ENCODE data around the gene LEUTX. TPM values are rescaled to one million over a fixed set of nuclear protein-coding genes. Genes with fewer than 3 reads are reported as not detected.
A peak's percentile ranks its signal among the peaks of the same experiment; 100 is the strongest.
"Not testable (repeated sequence)": the region's sequence is repeated elsewhere in the genome, so short reads cannot be mapped to it uniquely, and the experiment has no call there.

The LEUTX gene
- total RNA-seq, 2 experiments from 2014 or later = not detected

DNA sequence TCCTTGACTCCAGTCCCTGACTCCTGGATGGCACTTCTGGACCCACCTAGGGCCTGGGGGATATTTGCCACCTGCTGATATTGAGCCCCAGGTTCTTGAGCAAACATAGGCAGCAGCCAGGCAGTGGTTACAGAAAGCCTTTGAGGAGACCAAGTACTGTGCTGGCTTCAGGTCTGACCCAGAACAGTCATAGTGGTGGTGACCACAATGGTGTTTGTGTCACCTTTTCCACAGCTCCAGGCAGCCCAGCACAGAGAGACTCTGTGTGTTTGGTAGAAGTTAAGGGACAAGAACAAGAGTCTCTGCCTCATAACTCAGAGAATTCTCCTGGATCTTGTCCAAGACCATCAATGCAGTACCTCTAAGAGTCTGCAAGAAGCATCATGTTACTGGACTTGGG, 26.3 kb upstream of the LEUTX start:
- no peak overlapping the region for H3K4me3 Mint-ChIP-seq
- H3K27me3 Mint-ChIP-seq (ENCODE audit: low read depth) = peaks cover 25% of the 10 kb centered on the region
- ATAC-seq (no peak), DNase-seq (no peak)
- no peaks in the 10 kb centered on the region for H3K4me1 Mint-ChIP-seq (ENCODE audit: low read depth)
- POLR2A ChIA-PET = no interaction called here
- no peak overlapping the region for H3K27ac Mint-ChIP-seq
- CTCF ChIA-PET = interaction anchor here (1.3 kb wide), 1 partner anchor 90 kb away, joined by 4 read pairs; no protein-coding TSS in a partner anchor
- H3K36me3 Mint-ChIP-seq (ENCODE audit: low read depth) = no peaks in the 10 kb centered on the region
- no peaks in the 10 kb centered on the region for H3K9me3 Mint-ChIP-seq (ENCODE audit: insufficient read depth)

DNA sequence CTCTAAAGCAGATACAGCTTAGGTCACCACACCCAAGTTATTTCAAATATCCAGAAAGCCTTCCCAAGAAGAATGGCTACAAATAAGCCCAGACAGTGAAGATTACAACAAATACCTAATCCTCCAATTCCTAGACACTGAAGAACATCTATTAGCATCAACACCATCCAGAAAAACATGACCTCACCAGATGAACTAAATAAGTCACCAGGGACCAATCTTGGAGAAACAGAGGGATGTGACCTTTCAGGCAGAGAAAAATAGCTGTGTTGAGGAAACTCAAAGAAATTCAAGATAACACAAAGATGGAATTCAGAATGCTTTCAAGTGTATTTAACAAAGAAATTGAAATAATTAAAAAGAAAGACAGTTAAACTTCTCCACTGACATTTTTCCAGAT, 25.9 kb upstream of the LEUTX start:
- Mint-ChIP-seq H3K27ac (no peak overlapping the region), H3K27me3 (ENCODE audit: low read depth) (peaks cover 25% of the 10 kb centered on the region), H3K36me3 (ENCODE audit: low read depth) (no peaks in the 10 kb centered on the region), H3K4me1 (ENCODE audit: low read depth) (no peaks in the 10 kb centered on the region), H3K4me3 (no peak overlapping the region), H3K9me3 (ENCODE audit: insufficient read depth) (no peaks in the 10 kb centered on the region)
- ChIA-PET CTCF (no interaction called here), POLR2A (no interaction called here)
- DNase-seq (no peak), ATAC-seq (no peak)

DNA sequence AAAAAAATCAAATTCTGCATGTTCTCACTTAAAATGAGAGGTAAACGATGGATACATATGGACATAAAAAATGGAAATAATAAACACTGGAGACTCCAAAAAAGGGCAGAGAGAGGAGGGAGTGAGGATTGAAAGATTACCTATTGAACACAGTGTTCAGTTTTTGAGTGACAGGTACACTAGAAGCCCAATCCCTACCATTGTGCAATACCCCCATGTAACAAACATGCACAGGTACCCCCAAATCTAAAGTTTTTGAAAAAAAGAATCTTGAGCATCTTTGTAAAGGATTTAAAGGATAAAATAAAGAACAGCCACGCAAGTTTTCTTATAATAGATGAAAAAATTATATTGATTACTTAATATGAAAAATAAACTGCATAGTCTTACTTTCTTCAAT, 24.1 kb upstream of the LEUTX start:
- no peak for DNase-seq
- Mint-ChIP-seq H3K27me3 (ENCODE audit: low read depth) (peaks cover 24% of the 10 kb centered on the region), H3K27ac (no peak overlapping the region), H3K4me1 (ENCODE audit: low read depth) (no peaks in the 10 kb centered on the region), H3K4me3 (no peak overlapping the region), H3K9me3 (ENCODE audit: insufficient read depth) (no peaks in the 10 kb centered on the region), H3K36me3 (ENCODE audit: low read depth) (no peaks in the 10 kb centered on the region)
- CTCF ChIA-PET = interaction anchor here (1.2 kb wide), 1 partner anchor 13 kb away, joined by 3 read pairs; no protein-coding TSS in a partner anchor
- ATAC-seq = no peak
- POLR2A ChIA-PET = no interaction called here

DNA sequence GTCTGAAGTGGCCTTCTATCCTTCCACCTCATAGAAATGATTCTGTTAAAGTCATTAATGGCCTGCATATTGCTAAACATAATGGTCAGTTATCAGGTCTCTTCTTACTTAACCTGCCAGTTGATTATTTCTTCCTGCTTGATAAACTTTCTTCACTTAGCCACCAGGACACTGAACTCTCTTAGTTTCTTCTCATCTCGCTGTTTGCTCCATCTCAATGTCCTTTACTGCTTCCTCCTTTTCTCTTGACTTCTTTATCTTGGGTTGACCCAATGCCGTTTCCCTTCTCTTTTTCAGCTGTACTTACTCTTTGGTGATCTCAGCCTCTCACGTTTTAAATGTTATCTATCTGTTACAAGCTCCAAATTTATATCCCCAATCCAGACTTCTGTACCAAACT, 23.7 kb upstream of the LEUTX start:
- peaks cover 23% of the 10 kb centered on the region for H3K27me3 Mint-ChIP-seq (ENCODE audit: low read depth)
- ChIA-PET CTCF (interaction anchor here (1.2 kb wide), 1 partner anchor 13 kb away, joined by 3 read pairs; no protein-coding TSS in a partner anchor), POLR2A (no interaction called here)
- H3K4me3 Mint-ChIP-seq = no peak overlapping the region
- no peak for DNase-seq
- no peak overlapping the region for H3K27ac Mint-ChIP-seq
- ATAC-seq = no peak
- no peaks in the 10 kb centered on the region for H3K4me1 Mint-ChIP-seq (ENCODE audit: low read depth)
- no peaks in the 10 kb centered on the region for H3K9me3 Mint-ChIP-seq (ENCODE audit: insufficient read depth)
- H3K36me3 Mint-ChIP-seq (ENCODE audit: low read depth) = no peaks in the 10 kb centered on the region

DNA sequence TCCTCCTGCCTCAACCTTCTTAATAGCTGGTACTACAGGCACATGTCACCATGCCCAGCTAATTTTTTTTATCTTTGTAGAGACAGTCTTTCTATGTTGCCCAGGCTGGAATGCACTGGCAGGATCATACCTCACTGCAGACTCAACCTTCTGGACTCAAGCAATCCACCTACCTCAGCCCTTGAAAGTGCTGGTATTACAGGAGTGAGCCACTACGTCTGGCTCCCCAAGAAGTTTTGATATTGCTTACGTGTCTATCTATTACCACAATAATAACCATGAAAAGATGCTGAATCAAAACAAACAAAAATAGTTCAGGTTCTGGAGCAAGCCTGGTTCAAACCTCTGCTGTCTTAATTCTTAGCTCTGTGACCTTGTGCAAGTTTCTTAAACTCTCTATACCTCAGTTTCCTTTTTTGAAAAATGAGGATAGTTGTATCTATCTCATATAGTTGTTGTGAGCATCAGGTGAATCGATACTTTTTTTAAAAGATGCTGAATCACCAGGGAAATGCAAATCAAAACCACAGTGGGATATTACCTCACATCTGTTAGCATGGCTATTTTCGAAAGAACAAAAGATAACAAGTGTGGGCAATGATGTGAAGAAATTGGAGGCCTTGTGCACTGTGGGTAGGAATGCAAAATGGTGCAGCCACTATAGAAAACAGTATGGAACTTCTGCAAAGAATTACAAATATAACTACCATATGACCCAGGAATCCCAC, 19.0 kb upstream of the LEUTX start:
- Mint-ChIP-seq H3K4me3 (no peak overlapping the region), H3K27me3 (ENCODE audit: low read depth) (peaks cover 18% of the 10 kb centered on the region), H3K9me3 (ENCODE audit: insufficient read depth) (no peaks in the 10 kb centered on the region), H3K27ac (no peak overlapping the region), H3K4me1 (ENCODE audit: low read depth) (no peaks in the 10 kb centered on the region), H3K36me3 (ENCODE audit: low read depth) (no peaks in the 10 kb centered on the region)
- no peak for DNase-seq
- ChIA-PET CTCF (no interaction called here), POLR2A (no interaction called here)
- ATAC-seq = no peak

DNA sequence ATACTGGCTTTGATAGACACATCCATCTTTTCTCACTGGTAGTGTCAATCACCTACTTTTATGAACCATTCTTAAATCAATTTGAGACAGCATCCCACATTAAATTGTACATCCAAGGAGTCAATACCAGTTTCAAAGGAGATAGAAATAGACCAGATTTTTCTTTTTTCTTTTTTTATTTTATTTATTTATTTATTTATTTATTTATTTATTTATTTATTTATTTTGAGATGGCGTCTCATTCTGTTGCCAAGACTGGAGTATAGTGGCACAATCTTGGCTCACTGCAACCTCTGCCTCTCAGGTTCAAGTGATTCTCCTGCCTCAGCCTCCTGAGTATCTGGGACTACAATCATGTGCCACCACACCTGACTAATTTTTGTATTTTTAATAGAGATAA, 16.8 kb upstream of the LEUTX start:
- H3K9me3 Mint-ChIP-seq (ENCODE audit: insufficient read depth); DNase-seq; CTCF ChIA-PET; H3K4me1 Mint-ChIP-seq (ENCODE audit: low read depth); POLR2A ChIA-PET; H3K27ac Mint-ChIP-seq; H3K36me3 Mint-ChIP-seq (ENCODE audit: low read depth); H3K4me3 Mint-ChIP-seq; ATAC-seq: not testable (repeated sequence)
- peaks cover 16% of the 10 kb centered on the region for H3K27me3 Mint-ChIP-seq (ENCODE audit: low read depth)

DNA sequence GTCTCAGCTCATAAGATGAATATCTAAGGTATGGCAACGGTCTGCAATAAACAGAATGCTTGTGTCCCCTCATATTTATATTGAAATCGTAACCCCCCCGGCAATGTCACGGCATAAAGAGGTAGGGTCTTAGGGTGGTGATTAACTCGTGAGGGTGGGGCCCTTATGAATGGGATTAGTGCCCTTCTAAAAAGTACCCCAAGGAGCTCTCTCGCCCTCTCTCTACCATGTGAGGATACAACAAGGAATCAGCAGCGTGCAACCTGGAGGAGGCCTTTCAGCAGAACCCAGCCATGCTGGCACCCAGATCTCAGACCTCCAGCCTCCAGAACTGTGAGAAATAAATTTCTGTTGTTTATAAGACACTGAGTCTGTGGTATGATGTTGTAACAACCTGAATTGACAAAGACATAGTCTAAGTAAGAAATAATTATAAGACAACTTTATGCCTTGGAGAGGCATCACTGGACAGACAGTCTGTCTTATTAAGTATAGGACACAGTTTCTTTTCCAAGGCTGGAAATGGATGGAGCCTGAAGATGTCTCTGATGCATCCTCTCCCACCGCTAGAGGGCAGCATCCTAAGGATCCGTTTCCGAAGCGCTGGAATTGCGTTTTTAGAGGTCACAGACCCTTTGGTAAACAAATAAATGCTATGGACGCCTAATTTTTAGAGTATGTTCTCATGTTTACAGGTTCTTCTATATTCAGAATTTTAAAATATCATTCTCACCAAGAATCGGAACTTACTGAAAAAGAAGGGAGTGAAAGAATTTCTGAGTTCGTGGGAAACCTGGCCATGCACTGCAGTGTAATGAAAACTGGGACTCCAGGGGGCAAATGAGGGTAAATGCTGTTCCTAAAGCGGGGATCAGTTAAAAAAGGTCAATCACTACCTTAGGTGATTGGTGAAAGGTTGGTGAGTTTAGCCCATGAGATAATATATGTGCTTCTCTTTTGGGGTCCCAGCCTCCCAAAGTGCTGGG, 13.3 kb upstream of the LEUTX start:
- Mint-ChIP-seq H3K4me3 (no peak overlapping the region), H3K27me3 (ENCODE audit: low read depth) (peaks cover 18% of the 10 kb centered on the region), H3K4me1 (ENCODE audit: low read depth) (no peaks in the 10 kb centered on the region), H3K9me3 (ENCODE audit: insufficient read depth) (peaks cover 7% of the 10 kb centered on the region), H3K36me3 (ENCODE audit: low read depth) (no peaks in the 10 kb centered on the region), H3K27ac (no peak overlapping the region)
- peak; percentile 46 for DNase-seq
- ChIA-PET POLR2A (no interaction called here), CTCF (interaction anchor here (0.6 to 5.6 kb wide), 11 partner anchors 10 to 206 kb away, joined by 3 to 45 read pairs (median 3); partner anchors contain the start of gene PSMC4)
- ATAC-seq = no peak

DNA sequence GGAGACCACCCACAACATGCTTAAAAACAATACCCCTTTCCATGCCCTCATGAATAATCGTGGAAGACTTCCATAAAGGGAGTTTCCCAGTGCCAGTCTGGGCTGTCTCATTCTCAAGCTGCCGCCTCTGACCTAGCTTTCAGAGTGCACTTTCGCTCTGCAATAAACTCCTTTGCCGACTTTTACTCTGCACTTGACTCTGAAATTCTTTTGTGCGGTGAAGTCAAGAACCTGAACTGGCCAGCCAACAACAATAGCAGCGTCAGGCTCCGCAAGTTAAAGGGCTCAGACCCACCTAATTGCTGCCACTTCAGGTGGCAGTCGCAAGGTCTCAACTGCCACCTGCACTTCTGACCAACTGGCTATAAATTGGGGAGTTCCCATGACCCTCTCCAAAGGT, 10.3 kb upstream of the LEUTX start:
- no peak overlapping the region for H3K4me3 Mint-ChIP-seq
- no peak for ATAC-seq
- POLR2A ChIA-PET = no interaction called here
- peaks cover 26% of the 10 kb centered on the region for H3K27me3 Mint-ChIP-seq (ENCODE audit: low read depth)
- H3K4me1 Mint-ChIP-seq (ENCODE audit: low read depth) = no peaks in the 10 kb centered on the region
- no peaks in the 10 kb centered on the region for H3K36me3 Mint-ChIP-seq (ENCODE audit: low read depth)
- CTCF ChIA-PET = interaction anchor here (1.1 to 5.6 kb wide), 3 partner anchors 13 to 217 kb away, joined by 3 to 45 read pairs (median 4); no protein-coding TSS in a partner anchor
- DNase-seq = no peak
- peaks cover 7% of the 10 kb centered on the region for H3K9me3 Mint-ChIP-seq (ENCODE audit: insufficient read depth)
- no peak overlapping the region for H3K27ac Mint-ChIP-seq

DNA sequence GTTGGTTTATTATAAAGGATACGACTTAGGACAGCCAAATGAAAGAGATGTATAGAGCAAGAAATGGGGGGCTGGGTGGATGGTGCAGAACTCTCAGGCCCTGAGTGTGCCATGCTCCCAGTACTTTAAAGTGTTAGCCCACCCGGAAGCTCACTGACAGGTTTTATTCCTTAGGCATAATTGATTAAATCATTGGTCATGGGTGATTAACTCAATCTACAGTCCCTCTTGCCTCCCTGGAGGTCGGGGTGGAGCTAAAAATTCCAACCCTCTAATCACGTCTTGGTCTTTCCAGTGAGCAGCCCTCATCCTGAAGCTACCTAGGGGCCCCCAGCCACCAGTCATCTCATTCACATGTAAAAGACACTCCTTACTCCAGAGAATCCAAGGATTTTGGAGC, 9.9 kb upstream of the LEUTX start:
- Mint-ChIP-seq H3K4me1 (ENCODE audit: low read depth) (no peaks in the 10 kb centered on the region), H3K27me3 (ENCODE audit: low read depth) (peaks cover 26% of the 10 kb centered on the region), H3K27ac (no peak overlapping the region), H3K36me3 (ENCODE audit: low read depth) (no peaks in the 10 kb centered on the region), H3K4me3 (no peak overlapping the region), H3K9me3 (ENCODE audit: insufficient read depth) (peaks cover 7% of the 10 kb centered on the region)
- CTCF ChIA-PET = interaction anchor here (0.7 to 5.6 kb wide), 6 partner anchors 10 to 217 kb away, joined by 3 to 45 read pairs (median 4); no protein-coding TSS in a partner anchor
- POLR2A ChIA-PET = no interaction called here
- ATAC-seq (no peak), DNase-seq (no peak)

DNA sequence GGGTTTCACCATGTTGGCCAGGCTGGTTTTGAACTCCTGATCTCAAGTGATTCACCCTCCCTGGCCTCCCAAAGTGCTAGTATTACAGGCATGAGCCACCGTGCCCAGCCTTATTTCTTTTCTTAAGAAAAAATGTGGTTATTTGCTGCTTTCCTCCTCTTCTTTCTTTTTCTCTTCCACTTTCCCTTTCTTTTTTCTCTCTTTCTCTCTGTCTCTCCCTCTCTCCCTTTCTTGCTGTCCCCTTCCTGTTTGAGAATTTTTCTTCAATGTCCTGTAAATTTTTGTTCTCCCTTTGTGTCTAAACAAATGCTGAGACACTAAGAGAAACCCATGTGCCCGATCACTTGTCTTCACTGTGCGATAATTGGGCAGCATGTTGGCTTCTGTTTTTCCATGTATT, 2.2 kb downstream of the LEUTX start:
- no peak for DNase-seq
- POLR2A ChIA-PET = no interaction called here

DNA sequence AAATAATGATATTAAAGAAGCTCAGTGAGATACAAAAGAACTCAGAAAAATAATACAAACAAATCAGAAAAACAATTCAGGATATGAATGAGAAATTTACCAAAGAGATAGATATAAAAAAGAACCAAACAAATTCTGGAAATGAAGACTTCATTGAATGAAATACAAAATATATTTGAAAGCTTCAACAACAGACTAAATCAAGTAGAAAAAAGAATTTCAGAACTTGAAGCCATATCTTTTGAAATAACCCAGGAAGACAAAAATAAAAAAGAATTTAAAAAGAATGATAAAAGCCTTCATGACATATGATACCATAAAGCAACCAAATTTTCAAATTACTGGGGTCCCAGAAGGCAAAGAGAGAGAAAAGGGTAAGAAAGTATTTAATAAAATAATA, 9.6 kb downstream of the LEUTX start:
- H3K9me3 Mint-ChIP-seq (ENCODE audit: insufficient read depth) = peaks cover 6% of the 10 kb centered on the region
- CTCF ChIA-PET = interaction anchor here (0.6 to 1.6 kb wide), 2 partner anchors 55 to 240 kb away, joined by 3 read pairs; no protein-coding TSS in a partner anchor
- no peak overlapping the region for H3K4me3 Mint-ChIP-seq
- ATAC-seq (no peak), DNase-seq (no peak)
- POLR2A ChIA-PET = no interaction called here
- peaks cover 25% of the 10 kb centered on the region for H3K27me3 Mint-ChIP-seq (ENCODE audit: low read depth)
- no peaks in the 10 kb centered on the region for H3K36me3 Mint-ChIP-seq (ENCODE audit: low read depth)
- no peak overlapping the region for H3K27ac Mint-ChIP-seq
- peaks cover 5% of the 10 kb centered on the region for H3K4me1 Mint-ChIP-seq (ENCODE audit: low read depth)

More for the DNA sequence above, 2.2 kb downstream of the LEUTX start:
- Mint-ChIP-seq H3K9me3 (ENCODE audit: insufficient read depth) (no peaks in the 10 kb centered on the region), H3K4me1 (ENCODE audit: low read depth) (peaks cover 15% of the 10 kb centered on the region), H3K36me3 (ENCODE audit: low read depth) (no peaks in the 10 kb centered on the region), H3K27me3 (ENCODE audit: low read depth) (peaks cover 44% of the 10 kb centered on the region), H3K27ac (no peak overlapping the region), H3K4me3 (no peak overlapping the region)
- no peak for ATAC-seq
- CTCF ChIA-PET = interaction anchor here (0.7 to 1.5 kb wide), 4 partner anchors 11 to 62 kb away, joined by 3 to 6 read pairs (median 4); no protein-coding TSS in a partner anchor

All from activated CD8-positive, alpha-beta T cell treated with anti-CD3 and anti-CD28 coated beads, Interleukin-2, amount 10 ng/mL, durations not matched to agents 7 days and 5 days (primary cell).